ENCODE data around the gene NHSL2. TPM values are rescaled to one million over a fixed set of nuclear protein-coding genes. Genes with fewer than 3 reads are reported as not detected.

NHSL2 gene
- total RNA-seq, 1 donor from 2014 or later = 4.0 TPM

DNA sequence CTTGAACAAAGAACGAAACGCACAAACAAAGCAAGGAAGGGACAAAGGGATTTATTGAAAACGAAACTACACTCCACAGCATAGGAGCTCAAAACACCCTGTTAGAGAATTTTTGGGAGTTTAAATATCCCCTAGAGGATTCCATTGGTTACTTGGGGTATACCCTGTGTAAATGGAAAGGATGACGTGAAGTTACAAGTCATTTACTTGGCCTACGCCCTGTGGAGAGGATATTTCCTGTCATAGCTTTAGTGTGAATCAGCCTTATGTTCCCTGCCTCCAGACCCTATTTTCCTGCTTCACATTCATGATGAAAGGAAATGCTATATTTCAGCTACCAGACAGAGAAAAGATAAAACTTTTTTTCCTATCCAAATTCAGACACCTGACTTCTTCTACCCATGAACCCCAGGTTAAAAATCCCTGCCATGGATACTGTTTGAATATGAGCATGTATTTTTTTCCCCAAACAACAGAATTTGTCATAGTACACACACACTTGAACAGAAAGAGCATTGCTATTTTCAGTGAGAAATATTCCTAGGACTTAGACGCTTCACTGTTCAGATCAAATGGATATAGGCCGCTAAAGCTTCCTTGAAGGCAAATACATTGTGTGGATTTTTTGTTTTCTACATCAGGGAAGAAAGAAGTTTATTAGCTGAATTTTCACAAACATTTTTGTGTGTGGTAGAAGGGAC, 291.3 kb downstream of the NHSL2 start:
- no peaks in the 10 kb centered on the region for H3K4me1 Mint-ChIP-seq

More for the DNA sequence above, 291.3 kb downstream of the NHSL2 start:
- no peak overlapping the region for H3K4me2 ChIP-seq
- no peaks in the 10 kb centered on the region for H3K36me3 ChIP-seq
- Mint-ChIP-seq H3K27me3 (ENCODE audit: insufficient read depth, low read depth) (no peaks in the 10 kb centered on the region), H3K36me3 (peaks cover 21% of the 10 kb centered on the region), H3K9me3 (no peaks in the 10 kb centered on the region), H3K27ac (no peak overlapping the region), H3K4me3 (no peak overlapping the region)
- H3K4me3 ChIP-seq = no peak overlapping the region
- H3F3A ChIP-seq (ENCODE audit: low read depth) = no peaks in the 10 kb centered on the region
- H3K79me2 ChIP-seq (ENCODE audit: low read depth) = no peaks in the 10 kb centered on the region
- peaks cover 5% of the 10 kb centered on the region for H4K20me1 ChIP-seq (ENCODE audit: low read depth)
- H3K27me3 ChIP-seq = no peaks in the 10 kb centered on the region
- no peak overlapping the region for H3K27ac ChIP-seq
- no peak overlapping the region for H3K9ac ChIP-seq
- no peaks in the 10 kb centered on the region for H3K4me1 ChIP-seq
- TF ChIP-seq, protein P1, sequence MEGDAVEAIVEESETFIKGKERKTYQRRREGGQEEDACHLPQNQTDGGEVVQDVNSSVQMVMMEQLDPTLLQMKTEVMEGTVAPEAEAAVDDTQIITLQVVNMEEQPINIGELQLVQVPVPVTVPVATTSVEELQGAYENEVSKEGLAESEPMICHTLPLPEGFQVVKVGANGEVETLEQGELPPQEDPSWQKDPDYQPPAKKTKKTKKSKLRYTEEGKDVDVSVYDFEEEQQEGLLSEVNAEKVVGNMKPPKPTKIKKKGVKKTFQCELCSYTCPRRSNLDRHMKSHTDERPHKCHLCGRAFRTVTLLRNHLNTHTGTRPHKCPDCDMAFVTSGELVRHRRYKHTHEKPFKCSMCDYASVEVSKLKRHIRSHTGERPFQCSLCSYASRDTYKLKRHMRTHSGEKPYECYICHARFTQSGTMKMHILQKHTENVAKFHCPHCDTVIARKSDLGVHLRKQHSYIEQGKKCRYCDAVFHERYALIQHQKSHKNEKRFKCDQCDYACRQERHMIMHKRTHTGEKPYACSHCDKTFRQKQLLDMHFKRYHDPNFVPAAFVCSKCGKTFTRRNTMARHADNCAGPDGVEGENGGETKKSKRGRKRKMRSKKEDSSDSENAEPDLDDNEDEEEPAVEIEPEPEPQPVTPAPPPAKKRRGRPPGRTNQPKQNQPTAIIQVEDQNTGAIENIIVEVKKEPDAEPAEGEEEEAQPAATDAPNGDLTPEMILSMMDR (IDR thresholded peaks at IDR 0.05) = no peak
- no peak for TF ChIP-seq EZH2phosphoT487 (IDR thresholded peaks at IDR 0.05)
- no peak for TF ChIP-seq EZH2 (IDR thresholded peaks at IDR 0.05)
- no peaks in the 10 kb centered on the region for H3K9me3 ChIP-seq (ENCODE audit: low read depth)
- H2AFZ ChIP-seq (replicated peaks) = no peak overlapping the region
- DNase-seq (ENCODE audit: low spot score) = no peak

Small RNA genes lying within 50 kb of the gene (small RNA-seq; reads per million reads assigned to genes)
- not detected for gene RNU6-1078P

Other genes with a start within 250 kb of the NHSL2 start
- gene CXorf49, start 192.6 kb upstream of the NHSL2 start, total RNA-seq (ENCODE audit: low replicate concordance) = not detected in 2 replicates
- not detected in 2 replicates for gene CXorf49B, start 147.5 kb upstream of the NHSL2 start, total RNA-seq (ENCODE audit: low replicate concordance)
- gene RTL5, start 221.1 kb downstream of the NHSL2 start, total RNA-seq (ENCODE audit: low replicate concordance) = 1.0 and 1.9 TPM in 2 replicates